Dedifferentiated amniotic fluid mesenchymal stem cell (primary cell): Measurements from ENCODE around the gene RASSF4.

Experiments
- DNase-seq: peaks from one replicate; pipeline ENCODE4 v3.0.0-alpha.2; 2016; ENCODE audit errors: extremely low spot score

Gene RASSF4

DNA sequence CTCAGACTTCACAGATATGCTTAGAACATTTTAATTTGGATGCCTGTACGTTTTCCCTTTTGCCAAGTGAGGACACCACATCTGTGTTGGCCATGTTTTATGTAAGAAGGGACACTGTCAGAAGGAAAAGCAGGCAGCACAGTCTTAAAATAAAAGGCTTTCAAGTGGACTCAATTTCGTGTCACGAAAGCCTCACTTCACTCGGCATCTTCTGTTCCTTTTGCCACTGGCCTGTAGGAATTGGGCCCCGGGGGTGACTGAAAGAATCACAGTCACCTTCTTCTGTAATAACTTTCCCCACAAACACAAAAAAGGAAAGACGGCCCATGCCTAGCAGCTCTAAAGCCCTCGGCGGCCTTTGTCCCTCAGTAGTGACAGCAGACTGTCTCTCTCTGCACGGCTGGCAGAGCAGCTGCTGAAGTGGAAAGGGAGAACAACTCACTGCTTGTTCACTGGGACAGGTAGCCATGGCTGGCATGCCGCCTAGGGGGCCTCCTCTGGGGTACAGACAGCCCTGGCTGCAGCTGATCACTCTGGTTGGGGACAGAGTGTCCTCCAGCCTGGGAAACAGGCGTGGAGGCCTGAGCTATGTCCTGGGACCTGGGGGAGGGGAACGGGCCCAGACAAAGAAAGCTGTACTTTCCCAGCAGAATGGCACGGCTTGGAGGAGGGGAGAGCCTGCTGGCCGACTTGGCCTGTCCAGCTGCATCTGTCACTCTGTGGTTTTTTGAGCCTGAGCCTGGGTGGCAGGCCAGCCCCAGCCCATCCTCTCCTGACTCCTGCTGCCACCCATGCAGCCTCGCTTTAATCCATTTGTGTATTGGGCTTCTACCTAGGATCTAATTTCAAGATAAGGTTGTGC is 4.4 kb downstream of the RASSF4 start:
- DNase-seq = no peak

GRCh38 chr10:44965104-44965503 is 5.5 kb downstream of the RASSF4 start:
- DNase-seq = no peak

- DNase-seq = no peak
These were observed 6.1 kb downstream of the RASSF4 start for GRCh38 chr10:44965651-44966097.

- DNase-seq = no peak
These were observed 6.7 kb downstream of the RASSF4 start for GRCh38 chr10:44966129-44966815.

- no peak for DNase-seq
These were observed 7.4 kb downstream of the RASSF4 start for GRCh38 chr10:44966816-44967509.

GRCh38 chr10:44967616-44968015 is 8.0 kb downstream of the RASSF4 start:
- no peak for DNase-seq

DNA sequence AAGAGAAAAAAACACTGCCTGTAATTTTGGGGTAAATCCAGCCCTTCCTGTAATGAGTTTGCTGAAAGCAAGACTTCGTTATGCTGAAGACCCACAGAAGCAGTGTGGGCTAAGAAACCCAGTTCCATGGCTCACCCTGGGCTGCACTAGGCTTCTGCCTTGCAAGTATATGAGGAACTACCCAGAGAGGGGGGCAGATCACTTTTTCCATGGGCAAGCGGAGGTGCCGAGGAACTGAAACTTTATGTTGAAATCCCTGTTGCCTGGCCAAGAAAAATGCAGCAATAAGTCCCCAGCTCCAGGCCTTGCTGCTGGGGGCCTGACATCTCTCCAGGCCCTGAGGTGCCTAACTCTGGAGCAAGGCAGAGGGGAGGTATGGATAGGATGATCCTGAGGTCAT is 8.5 kb downstream of the RASSF4 start:
- DNase-seq = no peak

GRCh38 chr10:44968500-44969400 is 9.1 kb downstream of the RASSF4 start:
- DNase-seq = no peak

- DNase-seq = no peak
These were observed 10.3 kb downstream of the RASSF4 start for GRCh38 chr10:44969854-44970253.

GRCh38 chr10:44970812-44971395 is 11.3 kb downstream of the RASSF4 start:
- no peak for DNase-seq

DNA sequence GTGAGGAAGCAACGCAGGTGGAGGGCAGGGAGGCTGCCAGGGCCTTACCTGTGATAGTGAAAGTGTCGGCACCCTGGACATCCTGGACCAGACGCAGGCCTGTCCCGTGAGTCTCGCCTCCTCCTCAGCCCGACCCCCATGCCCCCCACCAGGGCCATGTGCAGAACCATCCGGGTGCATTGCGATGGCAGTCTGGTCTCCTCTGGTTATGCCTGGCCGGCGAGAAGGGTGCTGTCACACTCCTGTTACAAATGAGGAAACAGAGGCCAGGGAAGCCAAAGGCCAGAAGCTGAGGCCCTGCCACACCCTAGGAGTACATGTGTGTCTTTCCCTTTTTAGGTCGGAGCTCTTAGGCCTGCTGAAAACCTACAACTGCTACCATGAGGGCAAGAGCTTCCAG is 11.8 kb downstream of the RASSF4 start:
- DNase-seq = no peak

DNA sequence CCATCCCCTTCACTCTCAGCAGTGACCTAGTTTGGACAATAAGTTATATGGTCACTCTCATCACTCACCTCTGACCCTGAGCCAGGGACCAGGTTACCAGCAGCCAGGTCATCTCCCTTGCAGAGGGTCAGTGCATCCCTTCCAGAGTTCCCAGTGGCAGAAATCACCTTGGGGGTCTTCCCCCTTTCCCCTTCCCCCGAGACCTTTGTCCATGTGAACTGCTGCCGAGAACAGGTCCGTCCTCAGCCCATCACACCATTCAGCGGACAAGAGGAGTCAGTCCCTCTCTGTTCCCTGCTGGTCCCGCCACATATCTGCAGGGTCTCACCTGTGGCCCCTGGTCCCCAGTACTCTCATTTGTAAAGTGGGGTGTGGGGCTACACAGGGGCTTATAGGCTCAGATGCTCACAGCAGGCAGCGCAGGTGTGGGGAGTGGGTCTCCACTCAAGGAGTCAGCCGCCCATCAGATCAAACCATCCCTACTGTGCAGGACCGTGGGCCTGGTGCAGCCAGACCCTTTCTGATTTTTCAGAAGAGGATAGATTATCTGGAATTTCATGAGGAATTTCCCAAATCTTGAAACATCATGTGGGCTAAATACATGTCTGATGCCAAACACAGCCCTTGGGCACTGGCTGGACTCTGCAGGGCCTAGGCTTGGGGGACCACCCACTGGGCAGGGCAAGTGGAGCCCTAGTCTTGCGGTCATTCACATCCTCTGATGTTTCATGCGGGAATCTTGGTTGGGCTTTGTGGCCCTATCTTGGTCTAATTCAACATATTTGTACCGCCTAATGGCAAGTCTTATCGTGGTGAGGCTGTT is 12.5 kb downstream of the RASSF4 start:
- no peak for DNase-seq

DNA sequence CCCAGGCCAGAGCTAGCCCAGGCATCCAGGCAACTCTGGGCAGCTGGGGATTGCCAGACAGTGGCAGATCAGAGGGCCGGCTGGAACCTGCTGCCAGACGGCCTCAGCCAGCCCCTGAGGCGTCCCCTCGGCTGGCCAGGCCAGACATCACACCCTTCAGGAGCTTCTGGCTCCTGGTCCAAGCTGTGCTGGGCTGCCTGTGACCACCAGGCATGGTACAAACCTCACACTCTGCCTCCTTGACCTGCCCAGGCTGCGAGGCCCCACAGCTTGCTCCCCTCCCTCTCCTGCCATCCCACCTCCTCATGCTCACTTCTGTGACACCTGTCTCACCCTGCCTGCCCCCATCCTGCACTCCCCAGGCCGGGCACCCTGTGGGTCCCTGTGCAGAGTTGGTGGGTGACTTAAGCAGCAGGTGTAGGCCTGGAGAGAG is 13.3 kb downstream of the RASSF4 start:
- DNase-seq = no peak

- no peak for DNase-seq
These were observed 13.9 kb downstream of the RASSF4 start for GRCh38 chr10:44973323-44974081.

DNA sequence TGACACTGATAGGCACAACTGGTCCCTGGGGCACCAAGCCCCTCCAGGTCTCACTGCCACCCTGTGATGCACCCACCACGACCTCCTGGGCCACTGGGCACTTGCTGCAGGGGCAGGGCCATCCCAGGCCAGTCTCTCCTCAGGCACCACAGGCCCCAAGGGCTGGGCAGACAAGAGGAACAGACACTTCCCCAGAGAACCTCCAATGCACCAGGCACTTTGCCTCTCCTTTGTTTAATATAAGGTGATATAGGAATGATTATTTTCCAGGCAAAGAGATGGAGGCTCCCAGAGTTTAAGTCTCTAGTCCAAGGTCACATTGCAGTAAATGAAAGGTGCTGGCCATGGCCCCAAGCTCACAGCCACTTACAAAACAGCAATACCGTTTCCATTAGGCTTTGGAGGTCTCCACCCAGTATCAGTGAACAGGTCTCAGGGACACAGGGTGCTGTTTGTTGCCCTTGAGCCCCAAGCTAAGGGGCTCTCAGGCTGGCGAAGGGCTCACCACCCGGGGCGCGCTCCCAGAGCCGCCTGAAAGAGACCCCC is 14.6 kb downstream of the RASSF4 start:
- no peak for DNase-seq

GRCh38 chr10:44974628-44975430 is 15.2 kb downstream of the RASSF4 start:
- DNase-seq = peak; percentile 44

DNA sequence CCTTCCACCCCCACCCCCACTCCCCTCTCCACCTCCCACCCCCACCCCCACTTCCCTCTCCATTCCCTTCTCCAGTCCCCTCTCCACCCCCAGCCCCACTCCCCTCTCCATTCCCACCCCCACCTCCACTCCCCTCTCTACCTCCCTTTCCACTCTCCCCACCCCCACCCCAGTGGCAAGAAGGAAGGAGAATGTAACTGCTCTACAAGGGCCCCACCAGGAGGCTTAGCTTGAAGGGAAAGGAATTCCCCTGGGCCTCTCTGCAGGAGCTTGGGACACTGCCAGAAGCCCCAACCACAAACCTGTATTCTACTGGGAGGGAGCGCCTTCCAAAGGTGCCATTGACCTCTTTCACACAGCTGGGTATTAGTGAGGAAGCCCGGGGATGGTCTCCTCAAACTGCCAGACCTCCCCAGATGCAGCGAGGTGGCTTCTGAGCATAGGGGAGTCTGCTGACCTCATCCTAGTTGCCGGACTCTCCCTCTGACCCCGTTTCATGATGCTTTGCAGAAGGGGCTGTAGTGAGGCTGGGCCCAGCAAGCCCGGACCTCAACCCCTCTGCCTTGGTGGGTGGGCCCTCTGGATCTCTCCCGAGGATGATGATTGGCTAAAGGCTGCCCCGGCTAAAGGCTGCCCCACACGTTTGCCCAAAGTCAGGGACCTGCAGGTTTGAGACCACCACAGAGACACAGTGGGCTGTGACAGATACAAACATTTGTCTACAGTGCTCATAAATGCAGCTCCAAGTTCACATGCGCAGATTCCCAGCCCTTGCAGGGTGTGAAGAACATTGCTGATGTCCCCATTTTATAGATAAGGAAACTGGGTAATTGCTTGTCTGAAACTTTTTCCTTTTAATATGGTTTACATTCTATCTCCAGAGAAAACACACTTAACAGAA is 16.1 kb downstream of the RASSF4 start:
- peak; percentile 52 for DNase-seq
